Thyroid gland (tissue), 4 donors: ENCODE measurements around the gene ABHD15.

ENCODE experiments used
- CTCF ChIP-seq, 6 experiments: fragments of 200-600 bp in 3 of 6; fragments of 450-650 bp in 3 of 6; sonication (generic) in 3 of 6; IDR thresholded peaks; one replicate each; pipeline ENCODE4 v1.5.1; 2016 to 2019; ENCODE audit warnings: antibody characterized with exemption in 6 of 6, mild to moderate bottlenecking in 2 of 6, inconsistent platforms in 1 of 6, moderate library complexity in 1 of 6
- POLR2A ChIP-seq, 2 donors: fragments of 450-650 bp; IDR thresholded peaks; one replicate each; pipeline ENCODE4 v1.6.1; 2017; ENCODE audit warnings: antibody characterized with exemption in 2 of 2, mild to moderate bottlenecking in 2 of 2, moderate library complexity in 1 of 2

DNA sequence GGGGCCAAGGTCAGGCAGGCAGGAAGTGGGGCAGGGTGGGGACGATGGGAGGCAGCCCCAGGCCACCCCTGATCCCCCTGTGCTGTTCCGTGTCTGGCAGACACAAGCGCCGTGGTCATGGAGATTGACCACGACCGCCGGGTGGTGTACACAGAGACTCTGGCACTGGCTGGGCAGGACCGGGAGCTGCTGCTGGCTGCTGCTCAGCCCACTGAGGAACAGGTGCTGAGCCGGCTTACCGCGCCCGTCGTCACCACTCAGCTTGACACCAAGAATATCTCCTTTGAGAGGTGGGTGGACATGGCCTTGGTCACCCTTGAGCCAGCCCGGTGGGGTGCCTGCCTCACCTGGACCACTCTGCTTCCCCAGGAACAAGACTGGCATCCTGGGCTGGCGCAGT, 42.1 kb upstream of the ABHD15 start:
- TF ChIP-seq CTCF (IDR thresholded peaks at IDR 0.05) (no peak), POLR2A (IDR thresholded peaks at IDR 0.05) (no peak)
